H1 (cell line): Measurements from ENCODE around the gene SERPINA1. TPM values are rescaled to one million over a fixed set of nuclear protein-coding genes. Genes with fewer than 3 reads are reported as not detected.

Experiments used
- CTCF ChIA-PET: fragments of 300-600 bp; sonication (Branson Sonifier 250); formaldehyde crosslinking; loops from one replicate; lab custom pipeline; 2021; ENCODE audit not compliant: partially characterized antibody; lab: Charles Lee
- POLR2A ChIA-PET: fragments of 300-600 bp; sonication (Branson Sonifier 250); formaldehyde crosslinking; loops from one replicate; lab custom pipeline; 2021; ENCODE audit warnings: inconsistent platforms; ENCODE audit not compliant: partially characterized antibody; lab: Charles Lee
- DNase-seq, 2 experiments: peaks; one replicate each; pipeline versions ENCODE4 v3.0.0 to v3.0.0-alpha.2; 2010 to 2022; ENCODE audit warnings: low spot score in 2 of 2, low read depth in 1 of 2, mixed read lengths in 1 of 2
- FAIRE-seq: peaks from 2 replicates; lab custom pipeline; 2011; peaks lifted over from hg19 to GRCh38; lab: Jason Lieb, UNC
- H2AFZ ChIP-seq: 2 replicates; pipeline ENCODE4 v1.8.1; 2012; ENCODE audit warnings: low read length, inconsistent platforms
- H2AK5ac ChIP-seq: 2 replicates; pipeline ENCODE4 v1.6.1; 2013; ENCODE audit warnings: low read depth, low read length
- H2BK120ac ChIP-seq: replicated peaks from 2 replicates; pipeline ENCODE3; 2013; ENCODE audit warnings: low read depth, low read length, inconsistent platforms
- H2BK12ac ChIP-seq: 2 replicates; pipeline ENCODE4 v1.6.1; 2013; ENCODE audit warnings: low read depth, low read length
- H2BK15ac ChIP-seq: 2 replicates; pipeline ENCODE4 v1.6.1; 2013; ENCODE audit warnings: low read length
- H2BK20ac ChIP-seq: 2 replicates; pipeline ENCODE4 v1.6.1; 2013; ENCODE audit warnings: low read length
- H2BK5ac ChIP-seq: 2 replicates; pipeline ENCODE4 v1.6.1; 2013; ENCODE audit warnings: low read depth, low read length
- H3K14ac ChIP-seq: 2 replicates; pipeline ENCODE4 v1.6.1; 2013; ENCODE audit warnings: inconsistent platforms; ENCODE audit not compliant: insufficient read length
- H3K18ac ChIP-seq: 2 replicates; pipeline ENCODE4 v1.6.1; 2013; ENCODE audit warnings: low read length; ENCODE audit errors: extremely low read depth
- H3K23ac ChIP-seq: 2 replicates; pipeline ENCODE4 v1.6.1; 2013; ENCODE audit warnings: inconsistent platforms; ENCODE audit not compliant: insufficient read length
- H3K23me2 ChIP-seq: 2 replicates; pipeline ENCODE4 v1.6.1; 2013; ENCODE audit warnings: low read depth, low read length
- H3K27ac ChIP-seq: 2 replicates; pipeline ENCODE4 v1.6.1; 2011; ENCODE audit warnings: low read depth, low read length, inconsistent platforms
- H3K27me3 ChIP-seq, 4 experiments: replicated peaks in 1 of 4; 1 replicate in 1 of 4; 2 replicates in 3 of 4; pipeline versions ENCODE4 v1.6.1 to v1.8.1; 2011 to 2013; ENCODE audit warnings: low read length in 3 of 4, mild to moderate bottlenecking in 3 of 4, inconsistent platforms in 2 of 4, mixed read lengths in 2 of 4, moderate library complexity in 1 of 4; ENCODE audit not compliant: control insufficient read depth in 3 of 4, insufficient read depth in 3 of 4; ENCODE audit errors: extremely low read depth in 1 of 4
- H3K36me3 ChIP-seq, 4 experiments: 2 replicates each; pipeline versions ENCODE4 v1.6.1 to v1.8.1; 2011 to 2013; ENCODE audit warnings: mild to moderate bottlenecking in 4 of 4, low read length in 3 of 4, moderate library complexity in 2 of 4, control low read depth in 1 of 4, inconsistent platforms in 1 of 4; ENCODE audit not compliant: insufficient read depth in 4 of 4, control insufficient read depth in 2 of 4
- H3K4ac ChIP-seq: replicated peaks from 2 replicates; pipeline ENCODE3; 2013; ENCODE audit warnings: low read length, low read depth, mixed read lengths, inconsistent platforms; ENCODE audit not compliant: insufficient read length
- H3K4me1 ChIP-seq, 4 experiments: replicated peaks in 1 of 4; 1 replicate in 1 of 4; 2 replicates in 3 of 4; pipeline versions ENCODE4 v1.6.1 to v1.8.1; 2011 to 2013; ENCODE audit warnings: low read length in 3 of 4, inconsistent platforms in 2 of 4, mixed read lengths in 1 of 4; ENCODE audit not compliant: insufficient read depth in 4 of 4, control insufficient read depth in 3 of 4
- H3K4me2 ChIP-seq, 2 experiments: 2 replicates each; pipeline versions ENCODE4 v1.6.1 to v1.8.1; 2011 to 2013; ENCODE audit warnings: low read depth in 2 of 2, low read length in 2 of 2, control low read depth in 1 of 2, inconsistent platforms in 1 of 2, mild to moderate bottlenecking in 1 of 2; ENCODE audit not compliant: insufficient read depth in 1 of 2
- H3K4me3 ChIP-seq, 4 experiments: fragments of 200-600, 300-600 bp in 1 of 4; sonication (generic), shearing (Covaris generic), sonication (Bioruptor Twin) in 1 of 4; 2 replicates each; pipeline versions ENCODE4 v1.5.1 to v1.8.1; 2011 to 2016; ENCODE audit warnings: low read length in 4 of 4, low read depth in 3 of 4, control low read depth in 2 of 4, inconsistent platforms in 2 of 4, mild to moderate bottlenecking in 2 of 4, mixed read lengths in 1 of 4, moderate library complexity in 1 of 4; ENCODE audit not compliant: insufficient read depth in 2 of 4; ENCODE audit errors: extremely low read depth in 1 of 4
- H3K56ac ChIP-seq: replicated peaks from 2 replicates; pipeline ENCODE3; 2013; ENCODE audit warnings: low read depth, mild to moderate bottlenecking, mixed read lengths, low read length, inconsistent platforms; ENCODE audit not compliant: insufficient read length
- H3K79me1 ChIP-seq: 2 replicates; pipeline ENCODE4 v1.6.1; 2013; ENCODE audit warnings: low read depth, low read length, control low read depth
- H3K79me2 ChIP-seq, 2 experiments: 2 replicates each; pipeline versions ENCODE4 v1.6.1 to v1.8.1; 2012 to 2013; ENCODE audit warnings: low read length in 2 of 2, mild to moderate bottlenecking in 2 of 2, inconsistent platforms in 1 of 2; ENCODE audit not compliant: insufficient read depth in 2 of 2, control insufficient read depth in 1 of 2
- H3K9ac ChIP-seq, 4 experiments: replicated peaks in 1 of 4; 1 replicate in 1 of 4; 2 replicates in 3 of 4; pipeline versions ENCODE4 v1.6.1 to v1.8.1; 2011 to 2013; ENCODE audit warnings: low read depth in 3 of 4, low read length in 3 of 4, control low read depth in 2 of 4, mild to moderate bottlenecking in 2 of 4, moderate library complexity in 2 of 4, inconsistent platforms in 1 of 4; ENCODE audit errors: extremely low read depth in 1 of 4
- H3K9me3 ChIP-seq, 2 experiments: 2 replicates each; pipeline versions ENCODE4 v1.6.1 to v1.8.1; 2012 to 2013; ENCODE audit warnings: mild to moderate bottlenecking in 2 of 2, moderate library complexity in 2 of 2, control low read depth in 1 of 2, inconsistent platforms in 1 of 2, low read depth in 1 of 2, low read length in 1 of 2, mixed read lengths in 1 of 2; ENCODE audit not compliant: insufficient read depth in 2 of 2
- H4K20me1 ChIP-seq, 2 experiments: replicated peaks in 1 of 2; 2 replicates each; pipeline versions ENCODE3 to v1.8.1; 2011 to 2013; ENCODE audit warnings: inconsistent platforms in 2 of 2, low read length in 2 of 2, mild to moderate bottlenecking in 1 of 2; ENCODE audit not compliant: insufficient read depth in 2 of 2, control insufficient read depth in 1 of 2
- H4K5ac ChIP-seq: 2 replicates; pipeline ENCODE4 v1.6.1; 2013; ENCODE audit warnings: low read length, low read depth, mixed read lengths, inconsistent platforms; ENCODE audit not compliant: insufficient read length
- H4K8ac ChIP-seq: 2 replicates; pipeline ENCODE4 v1.8.0; 2013; ENCODE audit warnings: mild to moderate bottlenecking, moderate library complexity, low read length, inconsistent platforms; ENCODE audit not compliant: insufficient read depth; ENCODE audit errors: extremely low read depth
- H4K91ac ChIP-seq: replicated peaks from 2 replicates; pipeline ENCODE3; 2013; ENCODE audit warnings: low read length, mixed read lengths, inconsistent platforms; ENCODE audit not compliant: insufficient read length
- BACH1 ChIP-seq: IDR thresholded peaks from 2 replicates; pipeline ENCODE4 v1.6.1; 2012; ENCODE audit warnings: low read length, improper control_type of control experiment
- BCL11A ChIP-seq, 2 experiments: IDR thresholded peaks; one replicate each; pipeline ENCODE4 v1.6.1; 2011; ENCODE audit warnings: low read depth in 2 of 2, low read length in 2 of 2, mild to moderate bottlenecking in 2 of 2
- CBX8 ChIP-seq: fragments of 300-800, 300-1000 bp; sonication (generic); IDR thresholded peaks from 2 replicates; pipeline ENCODE4 v1.7.1; 2016; ENCODE audit warnings: low read depth, low read length, borderline replicate concordance
- CEBPB ChIP-seq: IDR thresholded peaks from 2 replicates; pipeline ENCODE4 v1.6.1; 2012; ENCODE audit warnings: low read depth, low read length
- EGR1 ChIP-seq: IDR thresholded peaks from 2 replicates; pipeline ENCODE4 v1.6.1; 2011; ENCODE audit warnings: low read depth, low read length, borderline replicate concordance
- FOSL1 ChIP-seq: IDR thresholded peaks from 2 replicates; pipeline ENCODE4 v1.6.1; 2011; ENCODE audit warnings: mild to moderate bottlenecking, low read depth, low read length, moderate library complexity; ENCODE audit not compliant: insufficient read depth
- MAFK ChIP-seq: IDR thresholded peaks from 2 replicates; pipeline ENCODE4 v1.6.1; 2012; ENCODE audit warnings: low read depth, mild to moderate bottlenecking, improper control_type of control experiment, low read length
- NANOG ChIP-seq: IDR thresholded peaks from 2 replicates; pipeline ENCODE4 v1.6.1; 2011; ENCODE audit warnings: low read length, low read depth, mild to moderate bottlenecking, inconsistent platforms; ENCODE audit not compliant: insufficient read depth, poor library complexity, severe bottlenecking
- POLR2A ChIP-seq, 2 experiments: IDR thresholded peaks; 1 replicate in 1 of 2; 2 replicates in 1 of 2; pipeline ENCODE4 v1.6.1; 2011; ENCODE audit warnings: low read depth in 2 of 2, low read length in 2 of 2, mild to moderate bottlenecking in 2 of 2; ENCODE audit errors: control extremely low read depth in 1 of 2
- SP1 ChIP-seq: IDR thresholded peaks from 2 replicates; pipeline ENCODE4 v1.6.1; 2011; ENCODE audit warnings: low read depth, low read length
- SRF ChIP-seq: IDR thresholded peaks from 2 replicates; pipeline ENCODE4 v1.6.1; 2011; ENCODE audit warnings: mild to moderate bottlenecking, low read depth, low read length, moderate library complexity
- USF2 ChIP-seq: IDR thresholded peaks from 2 replicates; pipeline ENCODE4 v1.6.1; 2011; ENCODE audit warnings: low read length, improper control_type of control experiment
- WGBS, 2 experiments: shearing (Covaris generic) in 1 of 2; methylation state at CpG; one replicate each; pipeline versions ENCODE4 v1.1.6 to v1.1.7; 2013 to 2015; ENCODE audit warnings: low lambda C conversion rate in 2 of 2, mixed read lengths in 2 of 2, inconsistent platforms in 1 of 2, low coverage in 1 of 2, missing lambda C conversion rate in 1 of 2; ENCODE audit not compliant: insufficient replicate concordance in 2 of 2, insufficient coverage in 1 of 2, insufficient read length in 1 of 2; ENCODE audit errors: extremely low coverage in 1 of 2, missing lambda C conversion rate in 1 of 2; 5-methylcytosine and 5-hydroxymethylcytosine counted together
- polyA plus RNA-seq, 7 experiments: library from polyadenylated mRNA; depleted of rRNA in 3 of 7; stranded (reverse) in 5 of 7; unstranded in 2 of 7; fragments of >200 nt in 5 of 7; fragments of 200-250 nt in 2 of 7; gene quantifications; 1 replicate in 5 of 7; 2 replicates in 1 of 7; 4 replicates in 1 of 7; pipeline versions ENCODE4 v1.2.1 to v1.2.3, GENCODE V29; 2011 to 2013; ENCODE audit warnings: missing spikeins in 2 of 7, mixed read lengths in 2 of 7
- total RNA-seq: library from RNA; stranded (reverse); fragmentation: NEBNext Ultra II Directional; extraction: Animal tissue kit (Norgen Biotek cat#: 25700); gene quantifications from 2 replicates; pipeline ENCODE4 v1.2.1, GENCODE V29; 2021

Gene SERPINA1
- total and polyA plus RNA-seq, 2 of the 8 experiments (the other 6 are each of a cell fraction or from before 2014, with no cell fraction given): 0.08 TPM; not detected in 1

DNA sequence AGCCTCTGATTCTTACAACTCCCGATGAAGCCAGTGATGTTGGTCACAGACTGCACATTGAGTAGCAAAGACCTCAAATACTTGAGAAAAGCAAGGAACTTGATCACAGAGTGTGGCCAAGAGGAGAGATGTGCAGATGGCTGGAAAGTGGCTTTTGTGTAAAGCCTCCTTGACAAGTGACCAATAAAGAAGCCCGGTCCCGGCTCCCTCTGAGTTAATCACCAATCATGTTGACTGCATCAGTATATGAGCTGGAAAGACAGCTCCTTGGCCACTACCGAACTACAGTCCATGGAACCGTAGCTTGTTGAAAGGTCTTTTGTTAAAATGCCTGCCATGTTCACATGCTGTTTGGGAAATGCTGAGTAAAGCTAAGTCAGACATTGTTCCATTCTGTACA lies 41.6 kb downstream of the SERPINA1 start:
- Histone ChIP-seq H3K79me2 (no peaks in the 10 kb centered on the region), H3K56ac (no peak overlapping the region), H3K4me2 (no peak overlapping the region), H3K9ac (no peak overlapping the region), H2AFZ (no peak overlapping the region; the same call in 1 of the 2 replicates), H2BK20ac (no peak overlapping the region), H3K23me2 (no peaks in the 10 kb centered on the region), H2BK12ac (no peak overlapping the region), H3K14ac (no peak overlapping the region), H3K79me1 (no peaks in the 10 kb centered on the region), H2BK120ac (no peak overlapping the region), H3K4ac (no peak overlapping the region), H4K91ac (no peak overlapping the region), H4K5ac (no peak overlapping the region), H2AK5ac (no peak overlapping the region), H3K4me3 (no peak overlapping the region), H3K27ac (no peak overlapping the region), H4K20me1 (no peaks in the 10 kb centered on the region), H2BK15ac (no peak overlapping the region), H3K9me3 (no peaks in the 10 kb centered on the region), H3K27me3 (no peaks in the 10 kb centered on the region), H3K18ac (no peak overlapping the region), H2BK5ac (no peak overlapping the region), H3K4me1 (no peaks in the 10 kb centered on the region), H3K36me3 (no peaks in the 10 kb centered on the region), H4K8ac (no peak overlapping the region), H3K23ac (no peak overlapping the region)
- no peak for DNase-seq
- ChIA-PET CTCF (interaction anchor here (0.9 to 1.3 kb wide), 4 partner anchors 9 to 202 kb away, joined by 3 to 5 read pairs (median 4); no protein-coding TSS in a partner anchor), POLR2A (no interaction called here)
- TF ChIP-seq BACH1 (no peak), SRF (no peak), MAFK (no peak), CEBPB (no peak), CBX8 (no peak), BCL11A (IDR thresholded peaks at IDR 0.05; ENCODE audit: low read depth in 2 of 2, low read length in 2 of 2) (no peak), NANOG (no peak), USF2 (no peak), SP1 (no peak), EGR1 (no peak), POLR2A (IDR thresholded peaks at IDR 0.05; ENCODE audit: control extremely low read depth in 1 of 2, low read depth in 2 of 2, low read length in 2 of 2) (no peak), FOSL1 (no peak)
- WGBS, 2 experiments: 96% methylated on average over 5 of the region's 5 CpGs; no CpG with 5 or more reads in 1 of the 2 experiments
- no peak for FAIRE-seq
